HepG2 (cell line): Measurements from ENCODE around the gene AMDHD1. TPM values are rescaled to one million over a fixed set of nuclear protein-coding genes. Genes with fewer than 3 reads are reported as not detected.
A peak's percentile ranks its signal among the peaks of the same experiment; 100 is the strongest.

Experiments
- CC2D1A ChIP-seq: sonication (generic); formaldehyde crosslinking; IDR thresholded peaks from 2 replicates; pipeline ENCODE4 v1.8.1; 2023; ENCODE audit warnings: mild to moderate bottlenecking, missing genetic modification reagents
- CREB1 ChIP-seq, 2 experiments: fragments of 450-650 bp in 1 of 2; IDR thresholded peaks; 2 replicates each; pipeline ENCODE4 v1.6.1; 2016 to 2017; ENCODE audit warnings: control low read depth in 1 of 2, mild to moderate bottlenecking in 1 of 2, missing compliant biosample characterization in 1 of 2, missing genetic modification characterization in 1 of 2
- CTCF ChIP-seq: sonication (generic); formaldehyde crosslinking; IDR thresholded peaks from 2 replicates; pipeline ENCODE4 v1.5.0; 2020; ENCODE audit warnings: mild to moderate bottlenecking, missing genetic modification reagents, moderate library complexity
- EP300 ChIP-seq, 3 experiments: sonication (generic) in 1 of 3; formaldehyde crosslinking in 1 of 3; IDR thresholded peaks; 2 replicates each; pipeline versions ENCODE4 v1.5.1 to v1.6.1; 2011 to 2020; ENCODE audit warnings: low read depth in 2 of 3, low read length in 2 of 3, borderline replicate concordance in 1 of 3, improper control_type of control experiment in 1 of 3, mild to moderate bottlenecking in 1 of 3, missing genetic modification reagents in 1 of 3, moderate library complexity in 1 of 3
- PTBP1 ChIP-seq: fragments of 200-400 bp; formaldehyde crosslinking; IDR thresholded peaks from 2 replicates; pipeline ENCODE4 v1.6.1; 2018; ENCODE audit warnings: low read length, low read depth; ENCODE audit not compliant: poor library complexity, severe bottlenecking
- REPIN1 ChIP-seq: sonication (generic); formaldehyde crosslinking; IDR thresholded peaks from 2 replicates; pipeline ENCODE4 v1.8.0; 2022; ENCODE audit warnings: missing genetic modification reagents, low read depth, mild to moderate bottlenecking, borderline replicate concordance
- REXO4 ChIP-seq: sonication (generic); formaldehyde crosslinking; IDR thresholded peaks from 2 replicates; pipeline ENCODE4 v1.8.0; 2022; ENCODE audit warnings: missing genetic modification reagents, mild to moderate bottlenecking, borderline replicate concordance
- SP1 ChIP-seq, 2 experiments: fragments of 450-650 bp in 1 of 2; sonication (generic) in 1 of 2; formaldehyde crosslinking in 1 of 2; IDR thresholded peaks; 2 replicates each; pipeline versions ENCODE4 v1.4.0 to v1.6.1; 2016 to 2020; ENCODE audit warnings: missing genetic modification reagents in 1 of 2
- ZBTB1 ChIP-seq: sonication (generic); formaldehyde crosslinking; IDR thresholded peaks from 2 replicates; pipeline ENCODE4 v1.4.0; 2020; ENCODE audit warnings: missing genetic modification reagents, borderline replicate concordance
- ZNF660 ChIP-seq: sonication (generic); formaldehyde crosslinking; IDR thresholded peaks from 2 replicates; pipeline ENCODE4 v1.5.1; 2020; ENCODE audit warnings: mild to moderate bottlenecking, low read depth, missing genetic modification reagents, borderline replicate concordance
- ZNF816 ChIP-seq: sonication (generic); formaldehyde crosslinking; IDR thresholded peaks from 2 replicates; pipeline ENCODE4 v1.8.0; 2022; ENCODE audit warnings: missing genetic modification reagents, mild to moderate bottlenecking, borderline replicate concordance
- ZNF883 ChIP-seq: sonication (generic); formaldehyde crosslinking; IDR thresholded peaks from 2 replicates; pipeline ENCODE4 v1.5.1; 2020; ENCODE audit warnings: mild to moderate bottlenecking, missing genetic modification reagents; ENCODE audit errors: not compliant biosample characterization
- polyA plus RNA-seq, 8 experiments: library from polyadenylated mRNA; depleted of rRNA in 3 of 8; stranded (reverse) in 7 of 8; unstranded in 1 of 8; fragments of >200 nt; fragmentation: Illumina TruSeq in 4 of 8; extraction: Trizol in 4 of 8; gene quantifications; 2 replicates each; pipeline versions ENCODE4 v1.2.1 to v1.2.3, GENCODE V29; 2011 to 2016; ENCODE audit warnings: low read depth in 4 of 8, missing spikeins in 1 of 8, mixed read lengths in 1 of 8; ENCODE audit not compliant: insufficient read depth in 1 of 8
- total RNA-seq, 5 experiments: library from RNA; depleted of rRNA; stranded (reverse); fragments of >200 nt; fragmentation: Illumina TruSeq; extraction: Trizol; gene quantifications; 2 replicates each; pipeline ENCODE4 v1.2.3, GENCODE V29; 2016; ENCODE audit warnings: low read depth in 1 of 5
- TF ChIP-seq, protein P1 (sequence below): sonication (generic); formaldehyde crosslinking; IDR thresholded peaks from 2 replicates; pipeline ENCODE4 v1.4.0; 2020; ENCODE audit warnings: mild to moderate bottlenecking, missing genetic modification reagents, borderline replicate concordance
- TF ChIP-seq, protein P2 (sequence below): sonication (generic); formaldehyde crosslinking; IDR thresholded peaks from 2 replicates; pipeline ENCODE4 v1.9.0; 2021; ENCODE audit warnings: missing genetic modification reagents, mild to moderate bottlenecking, borderline replicate concordance
- TF ChIP-seq, protein P3 (sequence below): IDR thresholded peaks from 2 replicates; pipeline ENCODE4 v1.6.1; 2018; ENCODE audit warnings: missing genetic modification reagents

AMDHD1 gene
- total and polyA plus RNA-seq, 2 of the 13 experiments (the other 11 are each of a cell fraction or from before 2014, with no cell fraction given): 6.5 to 29.6 TPM

GRCh38 chr12:95942524-95943329 lies 404 bp upstream of the AMDHD1 start, which contains the start of gene CCDC38 (continued):
- no peak for TF ChIP-seq CTCF (CRISPR knock-in tag)
- TF ChIP-seq, protein P1, sequence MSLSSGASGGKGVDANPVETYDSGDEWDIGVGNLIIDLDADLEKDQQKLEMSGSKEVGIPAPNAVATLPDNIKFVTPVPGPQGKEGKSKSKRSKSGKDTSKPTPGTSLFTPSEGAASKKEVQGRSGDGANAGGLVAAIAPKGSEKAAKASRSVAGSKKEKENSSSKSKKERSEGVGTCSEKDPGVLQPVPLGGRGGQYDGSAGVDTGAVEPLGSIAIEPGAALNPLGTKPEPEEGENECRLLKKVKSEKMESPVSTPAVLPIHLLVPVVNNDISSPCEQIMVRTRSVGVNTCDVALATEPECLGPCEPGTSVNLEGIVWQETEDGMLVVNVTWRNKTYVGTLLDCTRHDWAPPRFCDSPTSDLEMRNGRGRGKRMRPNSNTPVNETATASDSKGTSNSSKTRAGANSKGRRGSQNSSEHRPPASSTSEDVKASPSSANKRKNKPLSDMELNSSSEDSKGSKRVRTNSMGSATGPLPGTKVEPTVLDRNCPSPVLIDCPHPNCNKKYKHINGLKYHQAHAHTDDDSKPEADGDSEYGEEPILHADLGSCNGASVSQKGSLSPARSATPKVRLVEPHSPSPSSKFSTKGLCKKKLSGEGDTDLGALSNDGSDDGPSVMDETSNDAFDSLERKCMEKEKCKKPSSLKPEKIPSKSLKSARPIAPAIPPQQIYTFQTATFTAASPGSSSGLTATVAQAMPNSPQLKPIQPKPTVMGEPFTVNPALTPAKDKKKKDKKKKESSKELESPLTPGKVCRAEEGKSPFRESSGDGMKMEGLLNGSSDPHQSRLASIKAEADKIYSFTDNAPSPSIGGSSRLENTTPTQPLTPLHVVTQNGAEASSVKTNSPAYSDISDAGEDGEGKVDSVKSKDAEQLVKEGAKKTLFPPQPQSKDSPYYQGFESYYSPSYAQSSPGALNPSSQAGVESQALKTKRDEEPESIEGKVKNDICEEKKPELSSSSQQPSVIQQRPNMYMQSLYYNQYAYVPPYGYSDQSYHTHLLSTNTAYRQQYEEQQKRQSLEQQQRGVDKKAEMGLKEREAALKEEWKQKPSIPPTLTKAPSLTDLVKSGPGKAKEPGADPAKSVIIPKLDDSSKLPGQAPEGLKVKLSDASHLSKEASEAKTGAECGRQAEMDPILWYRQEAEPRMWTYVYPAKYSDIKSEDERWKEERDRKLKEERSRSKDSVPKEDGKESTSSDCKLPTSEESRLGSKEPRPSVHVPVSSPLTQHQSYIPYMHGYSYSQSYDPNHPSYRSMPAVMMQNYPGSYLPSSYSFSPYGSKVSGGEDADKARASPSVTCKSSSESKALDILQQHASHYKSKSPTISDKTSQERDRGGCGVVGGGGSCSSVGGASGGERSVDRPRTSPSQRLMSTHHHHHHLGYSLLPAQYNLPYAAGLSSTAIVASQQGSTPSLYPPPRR (CRISPR knock-in tag): peak; percentile 80
- TF ChIP-seq SP1 (IDR thresholded peaks at IDR 0.05): no peak
- TF ChIP-seq SP1 (CRISPR knock-in tag; IDR thresholded peaks at IDR 0.05): no peak; the same call in 1 of the 2 replicates
- TF ChIP-seq, protein P2, sequence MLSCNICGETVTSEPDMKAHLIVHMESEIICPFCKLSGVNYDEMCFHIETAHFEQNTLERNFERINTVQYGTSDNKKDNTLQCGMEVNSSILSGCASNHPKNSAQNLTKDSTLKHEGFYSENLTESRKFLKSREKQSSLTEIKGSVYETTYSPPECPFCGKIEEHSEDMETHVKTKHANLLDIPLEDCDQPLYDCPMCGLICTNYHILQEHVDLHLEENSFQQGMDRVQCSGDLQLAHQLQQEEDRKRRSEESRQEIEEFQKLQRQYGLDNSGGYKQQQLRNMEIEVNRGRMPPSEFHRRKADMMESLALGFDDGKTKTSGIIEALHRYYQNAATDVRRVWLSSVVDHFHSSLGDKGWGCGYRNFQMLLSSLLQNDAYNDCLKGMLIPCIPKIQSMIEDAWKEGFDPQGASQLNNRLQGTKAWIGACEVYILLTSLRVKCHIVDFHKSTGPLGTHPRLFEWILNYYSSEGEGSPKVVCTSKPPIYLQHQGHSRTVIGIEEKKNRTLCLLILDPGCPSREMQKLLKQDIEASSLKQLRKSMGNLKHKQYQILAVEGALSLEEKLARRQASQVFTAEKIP (CRISPR knock-in tag): no peak
- TF ChIP-seq PTBP1: no peak
- peak; percentile 31; the same call in 1 of the 2 replicates for TF ChIP-seq CREB1 (IDR thresholded peaks at IDR 0.05)
- no peak for TF ChIP-seq CREB1 (CRISPR knock-in tag; IDR thresholded peaks at IDR 0.05)
- TF ChIP-seq ZNF660: no peak
- TF ChIP-seq, protein P3, sequence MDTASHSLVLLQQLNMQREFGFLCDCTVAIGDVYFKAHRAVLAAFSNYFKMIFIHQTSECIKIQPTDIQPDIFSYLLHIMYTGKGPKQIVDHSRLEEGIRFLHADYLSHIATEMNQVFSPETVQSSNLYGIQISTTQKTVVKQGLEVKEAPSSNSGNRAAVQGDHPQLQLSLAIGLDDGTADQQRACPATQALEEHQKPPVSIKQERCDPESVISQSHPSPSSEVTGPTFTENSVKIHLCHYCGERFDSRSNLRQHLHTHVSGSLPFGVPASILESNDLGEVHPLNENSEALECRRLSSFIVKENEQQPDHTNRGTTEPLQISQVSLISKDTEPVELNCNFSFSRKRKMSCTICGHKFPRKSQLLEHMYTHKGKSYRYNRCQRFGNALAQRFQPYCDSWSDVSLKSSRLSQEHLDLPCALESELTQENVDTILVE: peak; percentile 50; the same call in 1 of the 2 replicates
- TF ChIP-seq ZNF883: no peak
- no peak for TF ChIP-seq REXO4 (CRISPR knock-in tag)
- TF ChIP-seq ZNF816 (CRISPR knock-in tag): peak; percentile 16
- TF ChIP-seq ZBTB1: no peak
- peak in 1 of 2 experiments; percentile 61; a peak in 3 of 4 replicates for TF ChIP-seq EP300 (IDR thresholded peaks at IDR 0.05; ENCODE audit: low read depth in 2 of 2, low read length in 2 of 2)
- no peak for TF ChIP-seq EP300 (CRISPR knock-in tag; IDR thresholded peaks at IDR 0.05; ENCODE audit: borderline replicate concordance)
- TF ChIP-seq REPIN1 (CRISPR knock-in tag): no peak
- no peak for TF ChIP-seq CC2D1A (CRISPR knock-in tag)
